Tibial nerve (tissue), 4 donors: ENCODE data around the gene AGPAT2.
A peak's percentile ranks its signal among the peaks of the same experiment; 100 is the strongest.

Experiments
- EP300 ChIP-seq, 2 donors: sonication (generic); formaldehyde crosslinking; IDR thresholded peaks; one replicate each; pipeline ENCODE4 v1.6.1; 2017; ENCODE audit warnings: antibody characterized with exemption in 2 of 2, mild to moderate bottlenecking in 1 of 2
- POLR2A ChIP-seq, 2 donors: fragments of 450-650 bp; IDR thresholded peaks; one replicate each; pipeline ENCODE4 v1.6.1; 2017; ENCODE audit warnings: antibody characterized with exemption in 2 of 2, mild to moderate bottlenecking in 2 of 2, moderate library complexity in 2 of 2
- TF ChIP-seq, protein P1 (sequence below), 5 experiments: fragments of 200-600 bp in 3 of 5; fragments of 450-650 bp in 2 of 5; sonication (generic) in 3 of 5; IDR thresholded peaks; one replicate each; pipeline ENCODE4 v1.5.1; 2016 to 2019; ENCODE audit warnings: antibody characterized with exemption in 5 of 5, mild to moderate bottlenecking in 3 of 5, moderate library complexity in 2 of 5

DNA sequence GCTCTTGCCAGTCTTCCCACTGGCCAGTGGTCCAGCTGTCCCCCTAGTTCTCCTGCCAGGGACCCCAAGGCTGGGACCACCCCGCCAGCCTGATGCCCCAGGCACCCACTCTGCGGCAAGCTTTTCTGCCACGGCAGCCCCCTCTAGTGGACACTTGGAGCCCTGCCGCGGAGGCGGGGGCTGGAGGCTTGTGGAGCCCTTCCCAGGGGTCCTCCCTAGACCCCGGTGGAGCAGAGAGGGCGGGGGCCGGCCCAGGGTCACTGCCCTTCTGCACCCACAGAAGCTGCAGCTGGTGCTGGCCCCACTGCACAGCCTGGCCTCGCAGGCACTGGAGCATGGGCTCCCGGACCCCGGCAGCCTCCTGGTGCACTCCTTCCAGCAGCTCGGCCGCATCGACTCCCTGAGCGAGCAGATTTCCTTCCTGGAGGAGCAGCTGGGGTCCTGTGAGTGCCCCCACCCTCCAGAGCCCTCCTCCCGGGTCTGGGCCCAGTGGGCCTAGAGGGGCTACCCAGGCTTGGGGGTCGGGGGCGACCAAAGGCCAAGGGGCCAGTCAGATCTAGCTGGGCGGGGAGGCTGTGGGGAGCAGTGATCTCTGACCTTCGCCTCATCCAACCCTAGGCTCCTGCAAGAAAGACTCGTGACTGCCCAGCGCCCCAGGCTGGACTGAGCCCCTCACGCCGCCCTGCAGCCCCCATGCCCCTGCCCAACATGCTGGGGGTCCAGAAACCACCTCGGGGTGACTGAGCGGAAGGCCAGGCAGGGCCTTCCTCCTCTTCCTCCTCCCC is 15.4 kb downstream of the AGPAT2 start:
- TF ChIP-seq, protein P1, sequence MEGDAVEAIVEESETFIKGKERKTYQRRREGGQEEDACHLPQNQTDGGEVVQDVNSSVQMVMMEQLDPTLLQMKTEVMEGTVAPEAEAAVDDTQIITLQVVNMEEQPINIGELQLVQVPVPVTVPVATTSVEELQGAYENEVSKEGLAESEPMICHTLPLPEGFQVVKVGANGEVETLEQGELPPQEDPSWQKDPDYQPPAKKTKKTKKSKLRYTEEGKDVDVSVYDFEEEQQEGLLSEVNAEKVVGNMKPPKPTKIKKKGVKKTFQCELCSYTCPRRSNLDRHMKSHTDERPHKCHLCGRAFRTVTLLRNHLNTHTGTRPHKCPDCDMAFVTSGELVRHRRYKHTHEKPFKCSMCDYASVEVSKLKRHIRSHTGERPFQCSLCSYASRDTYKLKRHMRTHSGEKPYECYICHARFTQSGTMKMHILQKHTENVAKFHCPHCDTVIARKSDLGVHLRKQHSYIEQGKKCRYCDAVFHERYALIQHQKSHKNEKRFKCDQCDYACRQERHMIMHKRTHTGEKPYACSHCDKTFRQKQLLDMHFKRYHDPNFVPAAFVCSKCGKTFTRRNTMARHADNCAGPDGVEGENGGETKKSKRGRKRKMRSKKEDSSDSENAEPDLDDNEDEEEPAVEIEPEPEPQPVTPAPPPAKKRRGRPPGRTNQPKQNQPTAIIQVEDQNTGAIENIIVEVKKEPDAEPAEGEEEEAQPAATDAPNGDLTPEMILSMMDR (IDR thresholded peaks at IDR 0.05): peak; percentile 72 to 82 (median 78)
- TF ChIP-seq POLR2A (IDR thresholded peaks at IDR 0.05): no peak
- TF ChIP-seq EP300 (IDR thresholded peaks at IDR 0.05): no peak
